C4-2B (cell line): ENCODE measurements around the gene GSDME.

Experiments used
- H3K27ac ChIP-seq: fragments of 450-650 bp; 2 replicates; pipeline ENCODE4 v1.5.1; 2017
- ZFX ChIP-seq: fragments of 450-650 bp; IDR thresholded peaks from 2 replicates; pipeline ENCODE4 v1.6.1; 2017
- TF ChIP-seq, protein P1 (sequence below): fragments of 450-650 bp; conservative IDR thresholded peaks from 2 replicates; pipeline ENCODE4 v1.5.1; 2017; ENCODE audit warnings: mild to moderate bottlenecking

The GSDME gene

DNA sequence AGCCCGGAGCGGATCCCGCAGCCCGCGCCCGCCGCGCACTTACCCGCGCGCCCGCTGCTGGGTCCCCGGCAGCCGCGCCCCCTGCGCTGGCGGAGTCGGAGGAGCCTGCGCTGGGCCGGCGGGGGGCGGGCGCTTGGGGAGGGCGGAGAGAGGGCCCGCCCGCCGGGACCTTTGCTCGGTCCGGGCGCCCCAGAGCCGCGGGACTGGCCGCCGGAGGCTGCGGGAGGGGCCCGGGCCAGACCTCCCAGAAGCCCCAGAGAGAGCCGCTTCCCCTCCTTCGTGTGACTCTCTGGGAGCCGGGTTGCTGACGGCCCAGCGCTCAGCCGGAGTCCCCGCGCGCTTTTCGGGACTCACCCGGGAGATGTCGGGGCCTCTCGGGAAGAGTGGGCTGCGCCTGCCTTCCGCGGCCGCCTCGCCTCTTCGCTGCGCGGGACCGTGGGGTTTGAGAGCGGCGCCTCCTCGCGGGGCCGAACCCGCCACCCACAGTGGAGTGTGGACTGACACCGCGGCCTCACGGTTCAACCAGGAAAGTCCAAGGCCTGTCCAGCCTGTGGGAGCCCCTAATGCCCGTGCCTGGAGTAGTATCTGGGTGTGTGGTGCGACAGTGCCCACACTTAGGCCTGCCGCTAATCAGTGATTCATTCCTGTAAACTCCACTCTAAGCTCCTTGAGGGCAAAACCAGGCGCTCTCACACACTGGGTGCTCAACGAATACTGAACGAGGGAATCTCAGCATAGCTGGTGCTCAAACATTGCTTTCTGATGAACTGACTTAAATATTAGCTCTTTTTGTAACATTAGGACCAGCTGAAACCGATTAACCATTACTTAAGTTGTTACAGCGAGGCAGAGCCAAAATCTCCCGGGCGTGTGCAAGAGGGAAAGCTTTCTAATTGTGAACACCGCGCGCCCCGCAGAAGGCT is at the start of gene GSDME:
Gene GSDME (minus strand): TSS at position 112 of the 923 bp plus-strand sequence. CDS start 7,690 bp downstream, outside the sequence.
- TF ChIP-seq, protein P1, sequence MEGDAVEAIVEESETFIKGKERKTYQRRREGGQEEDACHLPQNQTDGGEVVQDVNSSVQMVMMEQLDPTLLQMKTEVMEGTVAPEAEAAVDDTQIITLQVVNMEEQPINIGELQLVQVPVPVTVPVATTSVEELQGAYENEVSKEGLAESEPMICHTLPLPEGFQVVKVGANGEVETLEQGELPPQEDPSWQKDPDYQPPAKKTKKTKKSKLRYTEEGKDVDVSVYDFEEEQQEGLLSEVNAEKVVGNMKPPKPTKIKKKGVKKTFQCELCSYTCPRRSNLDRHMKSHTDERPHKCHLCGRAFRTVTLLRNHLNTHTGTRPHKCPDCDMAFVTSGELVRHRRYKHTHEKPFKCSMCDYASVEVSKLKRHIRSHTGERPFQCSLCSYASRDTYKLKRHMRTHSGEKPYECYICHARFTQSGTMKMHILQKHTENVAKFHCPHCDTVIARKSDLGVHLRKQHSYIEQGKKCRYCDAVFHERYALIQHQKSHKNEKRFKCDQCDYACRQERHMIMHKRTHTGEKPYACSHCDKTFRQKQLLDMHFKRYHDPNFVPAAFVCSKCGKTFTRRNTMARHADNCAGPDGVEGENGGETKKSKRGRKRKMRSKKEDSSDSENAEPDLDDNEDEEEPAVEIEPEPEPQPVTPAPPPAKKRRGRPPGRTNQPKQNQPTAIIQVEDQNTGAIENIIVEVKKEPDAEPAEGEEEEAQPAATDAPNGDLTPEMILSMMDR = no peak
- TF ChIP-seq ZFX = no peak

DNA sequence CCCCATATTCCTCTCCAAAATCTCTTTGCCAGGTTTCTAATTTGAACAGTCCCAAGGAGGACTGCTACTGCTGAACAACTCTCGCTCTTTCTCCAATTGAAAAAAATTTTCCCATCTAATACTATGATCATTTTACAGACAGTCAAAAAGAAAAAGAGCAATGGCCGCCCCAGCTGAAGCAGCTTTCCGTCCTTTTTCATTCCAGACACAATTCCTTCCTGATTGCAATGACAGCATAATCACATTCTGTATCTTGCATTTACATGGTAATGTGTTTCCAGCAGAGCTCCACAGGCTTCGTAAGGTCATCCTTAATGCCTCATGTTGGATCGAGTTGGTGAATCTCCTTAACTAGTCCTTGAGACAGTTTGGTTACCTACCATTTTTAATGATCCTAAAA is 45.0 kb upstream of the GSDME start:
- H3K27ac ChIP-seq = no peak overlapping the region

More for the DNA sequence above, at the start of gene GSDME:
- H3K27ac ChIP-seq = no peak within 1 kb of the TSS

DNA sequence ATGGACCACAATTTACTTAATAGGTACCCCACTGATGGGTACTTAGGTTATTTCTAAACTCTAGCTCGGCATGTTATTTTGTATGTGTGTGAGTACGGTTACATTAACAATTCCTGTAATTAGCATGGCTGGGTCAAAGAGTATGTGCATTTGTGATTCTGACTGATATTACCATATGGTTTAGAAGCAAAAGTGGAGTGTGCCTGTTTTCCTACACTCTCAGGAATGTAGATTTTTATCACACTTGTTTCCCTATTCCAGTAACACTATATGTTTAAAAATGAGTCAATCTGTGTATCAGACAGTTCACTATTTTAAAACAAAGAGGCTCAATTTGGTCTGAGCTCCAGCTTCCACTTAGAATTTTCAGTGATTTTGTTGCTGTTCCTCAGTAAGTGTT is 44.6 kb upstream of the GSDME start:
- TF ChIP-seq, protein P1 = no peak
- no peak for TF ChIP-seq ZFX
- no peak overlapping the region for H3K27ac ChIP-seq

More for the DNA sequence above, 45.0 kb upstream of the GSDME start:
- no peak for TF ChIP-seq ZFX
- TF ChIP-seq, protein P1 = no peak

DNA sequence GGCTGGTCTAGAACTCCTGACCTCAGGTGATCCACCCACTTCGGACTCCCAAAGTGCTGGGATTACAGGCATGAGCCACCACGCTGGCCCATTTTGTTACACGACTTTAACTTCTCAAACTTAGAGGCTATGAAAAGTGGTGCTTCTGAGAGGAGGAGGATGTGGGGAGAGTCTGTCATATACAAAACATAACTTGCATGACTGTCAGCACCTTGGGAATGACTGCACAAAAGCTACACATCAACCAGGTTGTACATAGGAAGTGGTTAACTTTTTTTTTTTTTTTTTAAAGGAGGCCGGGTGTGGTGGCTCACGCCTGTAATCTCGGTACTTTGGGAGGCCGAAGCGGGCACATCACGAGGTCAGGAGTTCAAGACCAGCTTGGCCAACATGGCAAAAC is 43.4 kb upstream of the GSDME start:
- TF ChIP-seq, protein P1 = no peak
- TF ChIP-seq ZFX = no peak

DNA sequence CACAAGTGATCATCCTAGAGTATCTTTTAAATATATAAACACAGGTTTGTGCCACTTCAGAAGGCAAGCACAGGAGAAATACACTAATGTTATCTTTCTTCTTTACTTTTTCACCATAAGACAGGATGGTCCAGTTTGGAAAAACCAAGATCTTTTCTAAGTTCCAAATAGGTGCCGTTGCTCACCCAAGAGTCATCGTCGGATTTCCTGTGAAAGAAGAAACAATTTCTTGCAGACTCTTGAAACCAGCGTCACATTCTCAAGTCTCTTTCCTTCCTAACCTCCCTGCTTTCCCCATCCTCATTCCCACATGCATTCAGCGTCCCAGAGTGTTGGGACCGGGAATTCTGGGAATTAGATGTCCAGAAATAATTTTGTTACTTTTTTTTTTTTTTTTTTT is 42.8 kb upstream of the GSDME start:
- TF ChIP-seq ZFX = no peak
- TF ChIP-seq, protein P1 = no peak
- no peak overlapping the region for H3K27ac ChIP-seq

More for the DNA sequence above, 43.4 kb upstream of the GSDME start:
- H3K27ac ChIP-seq = no peak overlapping the region

DNA sequence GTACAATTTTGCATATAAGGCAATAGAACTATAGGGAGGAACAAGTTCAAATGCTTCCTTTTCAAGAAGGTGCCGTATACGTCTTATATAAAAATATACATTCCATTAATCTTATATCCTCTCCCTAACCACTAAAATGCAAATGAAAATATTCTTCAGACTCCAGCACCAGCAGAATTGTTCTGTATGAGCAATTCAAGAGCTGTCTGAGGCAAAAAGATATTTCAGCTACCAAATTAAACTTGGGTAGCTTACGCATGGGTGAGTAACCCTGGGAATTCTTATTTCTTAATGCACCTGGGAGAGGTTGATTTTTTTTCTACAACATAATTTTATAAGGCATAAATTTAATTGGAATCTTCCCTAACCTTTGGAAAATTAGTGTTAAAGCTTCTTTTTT is 42.2 kb upstream of the GSDME start:
- no peak overlapping the region for H3K27ac ChIP-seq
- TF ChIP-seq, protein P1 = no peak
- no peak for TF ChIP-seq ZFX

DNA sequence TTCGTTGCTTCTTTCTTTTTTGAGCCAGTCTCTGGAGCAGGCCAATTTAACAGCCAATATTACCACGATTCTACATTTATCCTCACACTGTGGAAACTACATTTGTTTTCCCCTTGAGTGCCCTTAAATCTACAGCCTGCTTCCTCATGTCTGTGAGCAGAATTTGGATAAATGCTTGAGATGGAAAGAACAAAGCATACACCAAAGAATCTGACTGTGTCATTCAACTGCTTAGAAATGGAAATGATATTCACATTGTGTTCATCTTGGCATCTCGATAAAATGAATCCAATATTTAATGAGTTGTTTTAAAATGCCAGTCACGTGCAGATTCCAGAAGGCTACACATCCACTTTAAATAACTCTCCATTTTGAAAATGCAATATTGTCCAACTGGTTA is 41.0 kb upstream of the GSDME start:
- H3K27ac ChIP-seq = no peak overlapping the region
- TF ChIP-seq, protein P1 = no peak
- TF ChIP-seq ZFX = no peak
